DMS79 (cell line): ENCODE data around the gene MLX.
A peak's percentile ranks its signal among the peaks of the same experiment; 100 is the strongest.

ENCODE experiments used
- DNase-seq: peaks from one replicate; lab custom pipeline; 2025; lab: John Stamatoyannopoulos, UW

The MLX gene

GRCh38 chr17:42566883-42567573 is at the start of gene MLX:
MLX (plus strand) TSS chr17:42567100; CDS start chr17:42567125, 25 bp downstream.
- DNase-seq = peak; percentile 85

DNA sequence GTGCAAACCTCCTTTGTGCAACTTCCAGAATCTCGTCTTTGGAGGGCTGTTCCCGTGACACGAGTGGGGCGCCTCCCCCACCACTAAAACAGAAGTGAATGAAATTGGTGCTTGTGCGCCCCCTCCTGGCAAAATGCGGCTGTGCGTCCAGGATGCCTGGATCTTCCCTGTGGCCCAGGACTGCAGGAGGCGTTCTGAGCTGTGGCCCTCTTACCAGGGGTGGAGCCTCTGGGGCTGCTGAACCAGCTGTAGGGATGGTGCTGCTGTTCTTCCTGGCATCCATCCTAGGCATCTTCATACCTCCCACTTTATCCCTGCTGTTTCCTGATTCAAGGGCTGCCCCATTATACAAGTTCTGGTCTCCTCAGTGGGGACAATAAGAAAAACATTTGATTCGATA is 49.4 kb upstream of the MLX start:
- no peak for DNase-seq

DNA sequence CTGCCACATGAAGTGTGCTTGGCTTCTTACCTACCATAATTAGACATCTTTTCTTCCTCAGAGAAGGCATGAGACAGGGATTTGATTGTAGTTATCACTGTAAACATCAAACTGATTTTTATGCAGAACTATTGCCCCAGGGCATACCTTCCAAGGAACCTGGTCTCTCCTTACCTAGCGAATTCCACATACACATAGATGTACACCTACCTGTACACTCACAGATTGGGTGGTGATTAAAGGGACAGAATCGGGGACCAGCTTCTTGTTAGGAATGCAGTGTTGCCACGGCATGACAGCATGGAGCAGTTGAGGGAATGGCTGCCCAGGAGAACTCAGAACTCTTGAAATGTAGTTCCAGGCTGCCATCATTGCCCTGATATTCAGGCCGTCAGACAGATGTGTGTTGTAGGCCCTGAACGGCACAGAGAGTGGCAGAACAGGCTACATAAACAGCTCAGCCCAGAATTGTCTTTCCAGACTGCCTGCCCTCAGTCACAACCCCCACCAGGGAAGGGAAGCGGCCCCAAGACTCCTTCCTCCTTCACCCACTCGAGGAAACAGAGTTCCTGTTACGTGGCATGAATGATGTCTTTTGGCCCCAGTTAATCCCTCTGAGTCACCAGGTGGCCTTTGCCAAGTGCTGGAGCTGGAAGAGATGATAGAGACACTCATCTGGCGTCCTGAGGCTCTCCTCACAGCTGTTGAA is 48.7 kb upstream of the MLX start:
- DNase-seq = no peak

DNA sequence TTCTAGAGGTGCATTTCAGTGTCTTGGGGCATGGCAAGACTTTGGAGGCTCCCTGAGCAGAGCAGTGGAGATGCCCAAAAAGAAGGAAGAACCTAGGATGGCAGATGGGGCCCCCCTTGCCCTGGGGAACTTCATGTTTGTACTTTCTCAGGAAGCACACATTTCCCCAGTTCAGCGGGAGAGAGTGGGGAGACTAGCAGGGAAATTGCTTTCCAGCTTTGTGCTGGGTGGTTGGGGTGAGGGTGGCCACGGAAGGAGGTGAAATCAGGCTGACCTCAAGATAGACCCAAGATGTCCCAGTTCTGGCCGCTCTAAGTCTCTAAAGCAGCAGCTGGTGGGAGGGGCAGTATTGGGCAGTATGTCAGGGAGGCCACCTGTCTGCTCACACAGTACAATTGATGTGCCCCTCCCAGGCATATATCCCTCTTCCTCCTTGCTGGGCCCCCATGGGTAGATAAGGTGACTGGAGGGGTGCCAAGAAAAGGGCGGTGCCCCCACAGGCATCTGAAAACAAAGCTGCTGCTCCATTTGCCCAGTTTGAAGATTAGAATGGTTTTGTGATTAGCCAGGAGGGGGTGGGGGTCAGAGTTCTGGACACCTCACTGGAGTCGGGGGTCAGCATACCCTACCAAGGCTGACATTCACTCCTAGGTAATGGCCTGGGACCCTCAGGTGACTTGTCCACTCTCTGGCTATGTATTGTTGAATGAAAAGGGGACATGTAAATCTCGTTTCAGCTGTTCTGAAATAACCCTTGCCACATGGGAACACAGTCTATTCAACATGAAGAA is 48.0 kb upstream of the MLX start:
- DNase-seq = no peak

DNA sequence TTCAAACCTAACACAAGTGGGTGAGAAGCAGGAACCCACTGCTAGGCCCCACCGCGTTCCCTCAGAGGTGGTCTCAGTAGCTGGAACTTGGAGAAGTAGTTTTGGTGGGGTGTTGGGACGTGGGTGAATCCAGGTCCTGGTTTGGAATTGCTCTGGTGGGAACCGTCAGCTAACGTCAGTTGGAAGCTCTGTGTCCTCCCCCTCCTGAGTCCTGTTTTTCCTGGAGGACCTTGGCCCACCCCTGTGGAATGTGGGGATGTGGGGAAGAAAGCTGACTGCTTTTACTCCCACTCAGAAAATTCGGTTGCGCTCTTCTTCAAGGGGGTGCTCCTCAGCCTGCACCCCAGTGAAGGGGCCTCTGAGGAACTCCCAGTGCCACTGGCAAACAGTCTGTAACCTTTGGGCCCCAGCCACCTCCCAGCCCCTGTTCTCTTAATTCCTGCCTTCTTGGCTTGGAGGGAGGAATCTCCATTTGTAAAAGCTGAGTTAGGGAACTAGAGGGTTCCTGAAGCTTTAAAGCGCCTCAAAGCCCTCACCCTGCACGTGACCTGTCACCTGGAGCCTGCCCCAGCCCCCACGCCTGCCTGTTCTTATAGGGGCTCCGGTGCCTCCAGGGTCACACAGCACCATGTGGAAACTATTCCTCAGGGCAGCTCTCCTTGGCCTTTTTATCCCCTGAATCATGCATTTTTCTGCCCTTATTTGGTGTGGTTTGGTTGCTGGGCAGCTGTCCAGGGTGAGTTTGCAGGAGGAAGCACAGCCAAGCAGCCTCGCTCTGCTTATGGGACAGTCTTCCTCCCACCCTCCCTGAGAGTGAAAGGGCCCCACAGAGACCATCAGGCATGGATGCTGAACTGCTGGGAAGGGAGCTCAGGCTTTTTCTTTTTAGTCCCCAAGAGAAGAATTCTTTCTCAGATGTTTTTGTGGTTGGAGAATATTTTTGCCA is 47.1 kb upstream of the MLX start:
- no peak for DNase-seq

DNA sequence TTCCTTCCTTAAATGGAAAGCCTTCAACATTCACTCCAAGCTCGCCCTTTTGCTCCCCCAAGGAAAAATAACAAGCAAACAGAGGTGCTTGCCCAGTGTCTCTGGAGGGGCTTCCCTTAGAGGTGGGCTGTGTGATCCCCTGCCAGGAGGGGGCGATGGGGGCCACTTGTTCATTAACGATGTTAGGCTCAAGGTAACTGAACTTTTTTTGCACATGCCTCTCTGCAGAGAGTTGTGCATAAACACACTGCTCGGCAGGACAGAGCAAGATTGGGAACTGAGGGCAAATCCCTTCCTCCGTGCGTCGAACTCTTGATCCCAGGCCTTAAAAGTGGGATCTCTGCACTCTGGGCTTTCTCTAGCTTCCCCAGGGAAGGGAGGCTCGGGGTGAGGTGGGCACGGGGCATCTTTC is 46.4 kb upstream of the MLX start:
- no peak for DNase-seq

DNA sequence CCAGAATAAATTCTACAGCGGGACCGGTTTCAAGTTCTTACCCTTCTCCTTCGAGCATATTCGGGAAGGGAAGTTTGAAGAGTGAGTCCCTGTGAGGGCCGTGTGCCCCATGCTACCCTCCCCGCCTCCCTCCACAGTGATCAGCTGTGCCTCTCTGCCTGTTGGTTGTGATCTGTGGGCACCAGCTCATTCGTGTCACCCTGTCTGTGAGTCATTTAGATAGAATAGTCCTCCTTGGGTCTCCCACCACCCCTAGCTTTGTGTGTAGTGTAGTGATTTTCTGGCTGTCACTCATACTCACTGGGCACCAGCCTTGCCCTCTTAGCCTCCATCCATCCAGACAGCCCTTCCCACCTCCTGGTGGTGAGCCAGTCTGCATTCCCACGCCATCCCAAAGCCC is 45.9 kb upstream of the MLX start:
- no peak for DNase-seq

DNA sequence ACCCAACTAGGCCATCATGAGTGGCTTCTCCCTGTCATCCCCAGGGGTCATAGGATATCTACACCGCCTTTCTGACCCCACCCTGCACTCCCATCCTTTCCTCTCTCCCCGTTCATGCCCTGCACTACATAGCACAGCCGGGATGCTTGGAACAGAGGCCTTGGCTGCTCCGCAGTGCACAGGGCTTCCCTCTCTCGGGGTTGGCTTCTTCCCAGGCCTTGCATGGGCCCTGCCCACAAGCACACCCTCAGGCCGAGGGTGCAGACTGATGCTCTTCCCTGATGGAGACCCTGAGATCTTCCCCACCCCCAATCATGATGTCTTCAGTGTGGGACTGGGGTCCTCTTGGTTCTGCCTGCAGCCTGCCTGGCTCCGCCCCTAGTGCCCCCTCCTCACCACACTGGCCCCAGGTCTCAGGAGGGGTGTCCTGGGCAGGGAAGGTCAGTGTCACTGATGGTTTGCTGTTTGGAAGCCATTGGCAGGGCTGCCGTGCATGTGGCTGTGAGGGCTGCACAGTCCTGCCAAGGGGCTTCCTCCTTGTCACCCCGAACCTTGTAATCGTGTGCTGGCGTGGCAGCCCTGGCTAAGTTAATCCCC is 45.1 kb upstream of the MLX start:
- no peak for DNase-seq

DNA sequence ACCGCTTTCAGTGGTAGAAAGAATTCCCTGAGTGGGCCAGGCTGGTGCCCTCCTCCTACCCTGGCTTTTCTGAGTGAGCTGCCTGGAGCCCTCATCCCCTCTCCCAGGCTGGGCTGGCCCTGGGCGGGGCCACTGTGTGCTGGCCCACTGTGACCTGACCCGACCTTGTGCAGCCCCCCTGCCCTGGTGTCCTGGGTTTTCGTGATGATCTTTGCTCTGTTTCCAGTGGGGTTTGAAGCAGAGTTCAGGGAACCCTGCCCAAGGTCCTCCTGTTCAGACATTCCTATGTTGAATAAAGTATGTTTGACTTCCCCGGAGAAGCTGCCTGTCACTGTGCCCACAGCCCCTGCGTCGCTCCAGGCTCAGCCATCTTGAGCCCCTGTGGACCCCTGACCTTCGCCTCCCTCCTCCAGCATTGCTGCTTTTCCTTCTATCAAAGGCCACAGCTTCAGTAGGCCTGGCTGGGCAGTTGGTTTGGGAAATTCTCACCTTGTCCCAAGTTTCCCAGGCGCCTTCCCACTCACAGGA is 44.6 kb upstream of the MLX start:
- no peak for DNase-seq

GRCh38 chr17:42522798-42523278 is 44.1 kb upstream of the MLX start:
- no peak for DNase-seq

- no peak for DNase-seq
Observed at GRCh38 chr17:42525221-42525620, 41.7 kb upstream of the MLX start.

GRCh38 chr17:42526031-42526444 is 40.9 kb upstream of the MLX start:
- DNase-seq = no peak

DNA sequence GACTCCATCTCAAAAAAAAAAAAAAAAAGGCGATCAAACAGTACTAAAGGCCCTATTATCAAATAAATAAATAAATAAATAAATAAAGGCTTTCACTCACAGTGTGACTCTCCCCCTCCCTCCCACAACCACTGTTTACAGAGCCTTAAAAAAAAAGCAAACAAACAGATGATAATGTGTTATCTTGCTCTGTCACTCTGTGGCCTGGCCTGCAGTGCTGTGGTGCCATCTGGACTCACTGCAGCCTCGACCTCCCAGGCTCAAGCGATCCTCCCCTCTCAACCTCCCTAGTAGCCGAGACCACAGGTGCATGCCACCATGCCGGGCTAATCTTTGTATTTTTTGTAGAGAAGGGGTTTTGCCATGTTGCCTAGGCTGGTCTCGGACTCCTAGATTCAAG is 39.0 kb upstream of the MLX start:
- no peak for DNase-seq

- DNase-seq = no peak
Observed at GRCh38 chr17:42529061-42529460, 37.8 kb upstream of the MLX start.

- DNase-seq = no peak
Observed at GRCh38 chr17:42530952-42531454, 35.9 kb upstream of the MLX start.

DNA sequence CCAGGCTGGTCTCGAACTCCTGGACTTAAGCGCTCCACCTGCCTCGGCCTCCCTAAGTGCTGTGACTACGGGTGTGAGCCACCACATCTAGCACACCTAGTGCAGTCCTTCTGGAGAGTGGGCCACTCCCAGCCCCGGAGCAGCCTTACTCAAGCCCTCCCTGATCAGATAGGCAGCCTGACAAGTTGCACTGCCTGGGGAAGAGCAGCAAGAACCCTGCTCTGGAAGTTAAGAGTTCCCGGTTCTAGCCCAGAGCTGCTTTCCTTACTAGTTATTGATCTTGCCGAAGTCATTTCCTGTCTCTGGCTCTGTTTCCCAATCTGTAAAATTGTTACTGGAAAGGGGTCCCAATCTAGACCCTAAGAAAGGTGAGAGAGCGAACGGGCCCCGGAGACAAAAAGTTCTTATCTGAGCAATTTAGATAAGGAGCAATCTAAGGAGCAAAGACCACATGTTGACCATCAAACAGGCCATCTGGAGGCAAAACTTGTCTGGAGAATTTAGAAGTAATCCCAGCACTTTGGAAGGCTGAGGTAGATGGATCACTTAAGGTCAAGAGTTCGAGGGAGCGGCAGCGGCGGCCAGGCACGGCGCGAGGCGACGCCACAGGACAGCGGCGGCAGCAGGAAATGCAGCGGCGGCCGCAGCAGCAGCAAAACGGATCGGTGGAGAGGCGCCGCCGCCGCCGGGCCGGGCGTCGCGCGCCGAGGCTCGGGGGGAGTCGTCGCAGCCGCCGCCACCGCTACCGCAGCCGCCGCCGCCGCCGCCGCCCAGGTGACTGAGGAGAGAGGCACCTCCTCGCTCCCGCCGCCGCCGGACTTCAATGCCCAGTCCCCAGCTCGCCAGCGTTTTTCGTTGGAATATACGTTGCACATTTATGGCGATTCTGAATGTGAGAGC is 35.2 kb upstream of the MLX start:
- no peak for DNase-seq

DNA sequence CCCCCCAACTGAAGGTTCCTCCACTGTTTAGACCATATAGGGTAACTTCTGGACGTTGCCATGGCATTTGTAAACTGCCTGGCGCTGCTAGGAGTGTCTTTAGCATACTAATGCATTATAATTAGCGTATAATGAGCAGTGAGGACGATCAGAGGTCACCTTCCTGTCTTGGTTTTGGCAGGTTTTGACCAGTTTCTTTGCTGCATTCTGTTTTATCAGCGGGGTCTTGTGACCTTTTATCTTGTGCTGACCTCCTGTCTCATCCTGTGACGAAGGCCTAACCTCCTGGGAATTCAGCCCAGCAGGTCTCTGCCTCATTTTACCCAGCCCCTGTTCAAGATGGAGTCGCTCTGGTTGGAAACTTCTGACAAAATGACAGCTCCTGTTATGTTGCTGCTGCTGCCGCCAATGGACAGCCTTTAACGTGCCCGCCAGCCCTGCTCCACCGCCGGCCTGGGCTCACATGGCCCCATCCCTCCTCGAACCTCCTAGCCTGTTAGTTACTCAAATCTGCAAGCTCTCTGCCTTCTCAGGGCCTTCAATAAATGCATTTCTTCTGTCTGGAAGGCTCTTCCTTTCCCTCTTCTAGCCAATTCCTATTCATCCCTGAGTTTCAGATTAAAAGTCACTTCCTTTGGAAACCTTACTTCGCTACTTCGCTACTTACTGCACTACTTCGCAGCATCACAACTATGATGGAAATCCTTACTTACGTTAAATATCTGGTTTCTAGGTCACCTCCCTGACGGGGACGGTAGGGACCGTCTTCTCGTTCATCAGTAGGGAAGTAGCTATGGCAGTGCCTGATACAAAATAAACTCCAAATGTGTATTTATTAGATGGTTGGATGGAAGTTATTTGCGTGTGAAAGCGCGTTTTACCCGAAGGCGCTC is 31.5 kb upstream of the MLX start:
- no peak for DNase-seq

- peak; percentile 71 for DNase-seq
Observed at GRCh38 chr17:42536048-42536371, 30.9 kb upstream of the MLX start, which contains the start of gene NAGLU. NAGLU (plus strand) TSS chr17:42536241; CDS start chr17:42536273, 32 bp downstream.
